HepG2 (cell line): ENCODE results near the gene ATG4B. TPM values are rescaled to one million over a fixed set of nuclear protein-coding genes. Genes with fewer than 3 reads are reported as not detected.
A peak's percentile ranks its signal among the peaks of the same experiment; 100 is the strongest.

Experiments
- BRF2 ChIP-seq: sonication (generic); formaldehyde crosslinking; IDR thresholded peaks from 2 replicates; pipeline ENCODE4 v1.8.1; 2022; ENCODE audit warnings: mild to moderate bottlenecking, missing genetic modification reagents
- CREB3 ChIP-seq: sonication (generic); formaldehyde crosslinking; IDR thresholded peaks from 2 replicates; pipeline ENCODE4 v1.5.0; 2020; ENCODE audit warnings: missing genetic modification reagents
- DMAP1 ChIP-seq: IDR thresholded peaks from 2 replicates; pipeline ENCODE4 v1.6.1; 2016
- DRAP1 ChIP-seq: IDR thresholded peaks from 2 replicates; pipeline ENCODE4 v1.6.1; 2016; ENCODE audit warnings: missing genetic modification reagents, missing compliant biosample characterization
- GLMP ChIP-seq: sonication (generic); formaldehyde crosslinking; IDR thresholded peaks from 2 replicates; pipeline ENCODE4 v1.9.0; 2021; ENCODE audit warnings: missing genetic modification reagents, mild to moderate bottlenecking, borderline replicate concordance
- HNRNPUL1 ChIP-seq: fragments of 200-400 bp; formaldehyde crosslinking; IDR thresholded peaks from 2 replicates; pipeline ENCODE4 v1.6.1; 2017; ENCODE audit warnings: low read depth, mild to moderate bottlenecking, low read length, moderate library complexity
- KLF15 ChIP-seq: sonication (generic); formaldehyde crosslinking; IDR thresholded peaks from 2 replicates; pipeline ENCODE4 v1.8.1; 2023; ENCODE audit warnings: borderline replicate concordance, mild to moderate bottlenecking, inconsistent platforms, missing genetic modification reagents, mixed read lengths
- MLXIP ChIP-seq: sonication (generic); formaldehyde crosslinking; IDR thresholded peaks from 2 replicates; pipeline ENCODE4 v1.9.0; 2021; ENCODE audit warnings: missing genetic modification reagents, borderline replicate concordance
- MXD4 ChIP-seq: IDR thresholded peaks from 2 replicates; pipeline ENCODE4 v1.6.1; 2016; ENCODE audit warnings: mild to moderate bottlenecking, missing biosample characterization, missing genetic modification reagents
- NCOR1 ChIP-seq: fragments of 200-600 bp; sonication (generic); IDR thresholded peaks from 2 replicates; pipeline ENCODE4 v1.7.0; 2017; ENCODE audit warnings: antibody characterized with exemption, low read length, borderline replicate concordance
- POGK ChIP-seq: sonication (generic); formaldehyde crosslinking; conservative IDR thresholded peaks from 2 replicates; pipeline ENCODE4 v1.8.0; 2022; ENCODE audit warnings: mild to moderate bottlenecking, moderate library complexity, missing genetic modification reagents
- SALL1 ChIP-seq: sonication (generic); formaldehyde crosslinking; IDR thresholded peaks from 2 replicates; pipeline ENCODE4 v1.8.0; 2022; ENCODE audit warnings: mild to moderate bottlenecking, missing genetic modification reagents
- TAF15 ChIP-seq: fragments of 200-400 bp; formaldehyde crosslinking; IDR thresholded peaks from one replicate; pipeline ENCODE4 v1.6.1; 2018; ENCODE audit warnings: mild to moderate bottlenecking, low read depth, low read length; ENCODE audit not compliant: poor library complexity, severe bottlenecking
- THAP7 ChIP-seq: sonication (generic); formaldehyde crosslinking; IDR thresholded peaks from 2 replicates; pipeline ENCODE4 v1.8.1; 2023; ENCODE audit warnings: mild to moderate bottlenecking, missing genetic modification reagents
- ZBTB20 ChIP-seq: sonication (generic); formaldehyde crosslinking; IDR thresholded peaks from 2 replicates; pipeline ENCODE4 v1.8.1; 2023; ENCODE audit warnings: missing genetic modification reagents, low read depth, mild to moderate bottlenecking, borderline replicate concordance
- ZBTB38 ChIP-seq: sonication (generic); formaldehyde crosslinking; IDR thresholded peaks from 2 replicates; pipeline ENCODE4 v1.5.1; 2020; ENCODE audit warnings: mild to moderate bottlenecking, missing genetic modification reagents
- ZFP37 ChIP-seq: sonication (generic); formaldehyde crosslinking; IDR thresholded peaks from 2 replicates; pipeline ENCODE4 v1.4.0; 2020; ENCODE audit warnings: missing genetic modification reagents, borderline replicate concordance
- ZNF383 ChIP-seq: sonication (generic); formaldehyde crosslinking; IDR thresholded peaks from 2 replicates; pipeline ENCODE4 v1.4.0; 2020; ENCODE audit warnings: missing genetic modification reagents, mild to moderate bottlenecking, borderline replicate concordance
- polyA plus RNA-seq, 8 experiments: library from polyadenylated mRNA; depleted of rRNA in 3 of 8; stranded (reverse) in 7 of 8; unstranded in 1 of 8; fragments of >200 nt; fragmentation: Illumina TruSeq in 4 of 8; extraction: Trizol in 4 of 8; gene quantifications; 2 replicates each; pipeline versions ENCODE4 v1.2.1 to v1.2.3, GENCODE V29; 2011 to 2016; ENCODE audit warnings: low read depth in 4 of 8, missing spikeins in 1 of 8, mixed read lengths in 1 of 8; ENCODE audit not compliant: insufficient read depth in 1 of 8
- total RNA-seq, 5 experiments: library from RNA; depleted of rRNA; stranded (reverse); fragments of >200 nt; fragmentation: Illumina TruSeq; extraction: Trizol; gene quantifications; 2 replicates each; pipeline ENCODE4 v1.2.3, GENCODE V29; 2016; ENCODE audit warnings: low read depth in 1 of 5

ATG4B gene
- total and polyA plus RNA-seq, 2 of the 13 experiments (the other 11 are each of a cell fraction or from before 2014, with no cell fraction given), result 95.5 to 239 TPM

- TF ChIP-seq ZBTB20 (CRISPR knock-in tag) (peak; percentile 64; the same call in 1 of the 2 replicates), ZFP37 (no peak), DRAP1 (CRISPR knock-in tag) (peak; percentile 64; the same call in 1 of the 2 replicates), KLF15 (CRISPR knock-in tag) (no peak), MXD4 (CRISPR knock-in tag) (peak; percentile 86), POGK (CRISPR knock-in tag) (peak; percentile 76; the same call in 1 of the 2 replicates), GLMP (CRISPR knock-in tag) (no peak), ZNF383 (CRISPR knock-in tag) (peak; percentile 56; the same call in 1 of the 2 replicates), BRF2 (peak; percentile 50; the same call in 1 of the 2 replicates), TAF15 (no peak), NCOR1 (peak; percentile 36; the same call in 1 of the 2 replicates), THAP7 (CRISPR knock-in tag) (peak; percentile 84; the same call in 1 of the 2 replicates), HNRNPUL1 (peak; percentile 73; the same call in 1 of the 2 replicates), ZBTB38 (CRISPR knock-in tag) (peak; percentile 92), DMAP1 (CRISPR knock-in tag) (peak; percentile 74), CREB3 (CRISPR knock-in tag) (no peak; the same call in 1 of the 2 replicates), MLXIP (CRISPR knock-in tag) (peak; percentile 39; the same call in 1 of the 2 replicates), SALL1 (CRISPR knock-in tag) (peak; percentile 85)
Measured at GRCh38 chr2:241637018-241637794, at the start of gene ATG4B, which contains the start of gene THAP4 (continued).
